Mucosa of gallbladder (tissue), 1 donor: Measurements from ENCODE around the gene FAM83G. TPM values are rescaled to one million over a fixed set of nuclear protein-coding genes. Genes with fewer than 3 reads are reported as not detected.

ENCODE experiments used
- DNase-seq: peaks from one replicate; pipeline ENCODE4 v3.0.0-alpha.2; 2020; ENCODE audit warnings: low spot score
- total RNA-seq: library from RNA; stranded (reverse); gene quantifications from one replicate; pipeline ENCODE4 v1.2.1, GENCODE V29; 2021
- donor health status: DM: no; HTN: no; CAD: no.

The FAM83G gene
- total RNA-seq, 1 donor from 2014 or later = 35.0 TPM

- DNase-seq = no peak
Measured at GRCh38 chr17:18991531-18992315, 12.8 kb downstream of the FAM83G start.

- no peak for DNase-seq
Measured at GRCh38 chr17:18990331-18990730, 14.2 kb downstream of the FAM83G start.

GRCh38 chr17:18988546-18989173, 15.9 kb downstream of the FAM83G start:
- peak; percentile 88 for DNase-seq

GRCh38 chr17:18987862-18988545, 16.6 kb downstream of the FAM83G start:
- peak; percentile 68 for DNase-seq

- DNase-seq = no peak
Measured at GRCh38 chr17:18987230-18987610, 17.3 kb downstream of the FAM83G start.

GRCh38 chr17:18986541-18987229, 17.9 kb downstream of the FAM83G start:
- no peak for DNase-seq

GRCh38 chr17:18985475-18985874, 19.1 kb downstream of the FAM83G start:
- DNase-seq = no peak

GRCh38 chr17:18984273-18985114, 20.1 kb downstream of the FAM83G start:
- DNase-seq = no peak

- peak; percentile 89 for DNase-seq
Measured at GRCh38 chr17:18981642-18982424, 22.7 kb downstream of the FAM83G start.

- no peak for DNase-seq
Measured at GRCh38 chr17:18981335-18981641, 23.3 kb downstream of the FAM83G start.

GRCh38 chr17:18980682-18981334, 23.8 kb downstream of the FAM83G start:
- no peak for DNase-seq

GRCh38 chr17:18978655-18979054, 25.9 kb downstream of the FAM83G start:
- DNase-seq = no peak

- DNase-seq = no peak
Measured at GRCh38 chr17:18978050-18978449, 26.5 kb downstream of the FAM83G start.

GRCh38 chr17:18977646-18978045, 26.9 kb downstream of the FAM83G start:
- no peak for DNase-seq

- no peak for DNase-seq
Measured at GRCh38 chr17:18977021-18977420, 27.5 kb downstream of the FAM83G start.

- no peak for DNase-seq
Measured at GRCh38 chr17:18976201-18976600, 28.4 kb downstream of the FAM83G start.

- no peak for DNase-seq
Measured at GRCh38 chr17:18975597-18975996, 29.0 kb downstream of the FAM83G start.

GRCh38 chr17:18974407-18975149, 30.0 kb downstream of the FAM83G start:
- no peak for DNase-seq

GRCh38 chr17:18971801-18972200, 32.8 kb downstream of the FAM83G start:
- DNase-seq = no peak
